Activated naive CD8-positive, alpha-beta T cell treated with anti-CD3 and anti-CD28 coated beads, Interleukin-2, amount 50 U/mL, for 24 hours (primary cell): ENCODE results near the gene LCE3C.

Source experiments
- ATAC-seq: fragments of 150-1000 bp; cut with Tn5 transposase; one replicate; pipeline ENCODE4 v1.10.0; 2021
- DNase-seq: peaks from one replicate; pipeline ENCODE4 v3.0.0; 2021
- H3K27ac Mint-ChIP-seq: one replicate; pipeline ENCODE4 v1.8.0; 2021; ENCODE audit warnings: mild to moderate bottlenecking, mixed read lengths
- H3K27me3 Mint-ChIP-seq: one replicate; pipeline ENCODE4 v1.8.0; 2021; ENCODE audit warnings: mixed read lengths
- H3K36me3 Mint-ChIP-seq: one replicate; pipeline ENCODE4 v1.8.0; 2021; ENCODE audit warnings: low read depth, mixed read lengths
- H3K4me1 Mint-ChIP-seq: one replicate; pipeline ENCODE4 v1.8.0; 2021; ENCODE audit warnings: mixed read lengths
- H3K4me3 Mint-ChIP-seq: one replicate; pipeline ENCODE4 v1.8.0; 2021; ENCODE audit warnings: mild to moderate bottlenecking, moderate library complexity, mixed read lengths
- H3K9me3 Mint-ChIP-seq: one replicate; pipeline ENCODE4 v1.8.0; 2021; ENCODE audit warnings: mixed read lengths

Gene LCE3C

GRCh38 chr1:152630596-152630995, 30.6 kb downstream of the LCE3C start:
- Mint-ChIP-seq H3K4me3 (no peak overlapping the region), H3K36me3 (no peaks in the 10 kb centered on the region), H3K27me3 (peaks cover 21% of the 10 kb centered on the region), H3K4me1 (no peaks in the 10 kb centered on the region), H3K27ac (no peak overlapping the region), H3K9me3 (peaks cover 3% of the 10 kb centered on the region)
- ATAC-seq (no peak), DNase-seq (no peak)

DNA sequence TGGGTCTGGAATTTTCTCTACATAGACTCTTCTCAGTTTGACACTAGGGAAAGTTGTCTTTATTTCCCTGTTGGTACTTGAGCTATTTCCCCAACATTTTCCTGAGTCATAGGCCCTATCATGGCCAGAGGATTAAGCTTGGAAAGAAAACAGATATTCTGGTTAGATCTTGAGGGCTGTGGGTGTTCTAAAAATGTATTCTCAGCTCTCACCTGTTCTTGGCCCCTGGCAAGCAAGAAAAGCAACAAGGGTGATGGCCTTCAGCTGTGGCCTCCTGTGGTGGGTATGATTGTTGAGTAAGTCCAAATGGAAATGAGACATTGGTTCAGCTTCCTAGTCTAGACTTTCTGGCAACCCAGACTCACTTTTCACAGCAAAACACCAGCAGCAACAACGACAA, 40.3 kb downstream of the LCE3C start:
- no peak for ATAC-seq
- Mint-ChIP-seq H3K4me3 (no peak overlapping the region), H3K4me1 (no peaks in the 10 kb centered on the region), H3K27me3 (peaks cover 2% of the 10 kb centered on the region), H3K9me3 (peaks cover 7% of the 10 kb centered on the region), H3K36me3 (no peaks in the 10 kb centered on the region), H3K27ac (no peak overlapping the region)
- DNase-seq: no peak

DNA sequence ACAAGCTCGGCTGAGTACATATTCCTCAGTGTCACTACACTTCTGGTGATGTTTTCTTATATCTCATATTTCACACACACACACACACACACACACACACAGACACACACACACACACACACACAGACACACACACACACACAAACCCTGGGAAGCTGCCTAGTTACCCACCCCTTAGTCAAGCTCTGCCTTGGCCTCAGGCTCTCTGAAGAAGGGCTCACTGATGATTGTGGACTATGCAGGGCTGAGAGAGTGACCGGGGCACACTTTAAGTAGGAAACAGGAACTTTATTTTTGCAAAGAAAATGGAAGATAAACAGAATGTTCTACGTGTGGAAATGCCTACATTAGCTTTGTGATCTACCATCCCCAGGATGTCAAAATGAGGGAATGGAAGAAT, 43.9 kb downstream of the LCE3C start:
- H3K27ac Mint-ChIP-seq: no peak overlapping the region
- DNase-seq (no peak), ATAC-seq (no peak)
- H3K4me1 Mint-ChIP-seq: no peaks in the 10 kb centered on the region
- no peak overlapping the region for H3K4me3 Mint-ChIP-seq
- peaks cover 14% of the 10 kb centered on the region for H3K27me3 Mint-ChIP-seq
- H3K9me3 Mint-ChIP-seq: peaks cover 6% of the 10 kb centered on the region
- no peaks in the 10 kb centered on the region for H3K36me3 Mint-ChIP-seq

GRCh38 chr1:152645146-152645545, 45.1 kb downstream of the LCE3C start:
- no peak overlapping the region for H3K27ac Mint-ChIP-seq
- no peak for ATAC-seq
- no peaks in the 10 kb centered on the region for H3K9me3 Mint-ChIP-seq
- H3K36me3 Mint-ChIP-seq: no peaks in the 10 kb centered on the region
- H3K4me3 Mint-ChIP-seq: no peak overlapping the region
- no peak for DNase-seq
- no peaks in the 10 kb centered on the region for H3K4me1 Mint-ChIP-seq
- peaks cover 17% of the 10 kb centered on the region for H3K27me3 Mint-ChIP-seq

DNA sequence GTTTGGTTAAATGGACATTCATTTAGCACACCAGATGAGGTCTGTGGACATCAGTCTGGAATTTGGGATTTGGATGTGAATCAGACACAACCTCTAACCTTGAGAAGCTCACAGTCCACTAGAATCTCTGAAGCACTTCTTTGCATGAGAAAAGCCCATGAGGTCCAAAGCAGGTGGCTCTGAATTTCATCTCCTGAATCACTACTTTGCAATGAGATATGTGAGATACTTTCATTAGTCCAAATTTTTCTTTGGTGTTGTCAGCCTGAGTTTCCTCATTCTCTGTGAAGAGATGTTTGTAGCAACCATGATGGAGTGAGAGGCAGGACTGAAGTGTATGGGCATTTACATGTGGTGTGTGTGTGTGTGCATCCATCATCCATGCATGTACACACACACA, 46.6 kb downstream of the LCE3C start:
- ATAC-seq (no peak), DNase-seq (no peak)
- no peaks in the 10 kb centered on the region for H3K36me3 Mint-ChIP-seq
- no peaks in the 10 kb centered on the region for H3K9me3 Mint-ChIP-seq
- H3K4me1 Mint-ChIP-seq: no peaks in the 10 kb centered on the region
- peaks cover 19% of the 10 kb centered on the region for H3K27me3 Mint-ChIP-seq
- no peak overlapping the region for H3K4me3 Mint-ChIP-seq
- H3K27ac Mint-ChIP-seq: no peak overlapping the region
